ENCODE results near the gene CYP21A2.
"Not testable (repeated sequence)": the region's sequence is repeated elsewhere in the genome, so short reads cannot be mapped to it uniquely, and the experiment has no call there.

DNA sequence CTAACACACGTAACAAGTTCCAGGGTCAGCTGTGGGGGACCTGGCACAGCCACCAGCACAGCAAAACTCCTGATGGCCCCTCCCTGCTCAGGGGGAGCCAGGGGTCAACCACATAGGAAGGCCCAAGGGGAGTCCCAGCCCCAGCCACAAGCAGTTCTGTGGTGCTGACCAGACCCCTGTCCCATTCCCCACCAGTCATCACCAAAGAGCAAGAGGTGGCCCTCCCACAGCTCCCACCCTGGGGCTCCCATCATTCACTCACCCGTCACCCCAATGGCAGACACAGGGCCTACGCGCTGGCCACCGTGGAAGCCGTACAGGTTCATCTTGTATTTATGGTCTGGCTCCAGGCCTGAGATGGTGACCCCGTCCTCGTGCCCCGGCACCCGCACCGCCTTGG is 11.5 kb downstream of the CYP21A2 start:
- TF ChIP-seq POLR2A, CTCF, EP300 (IDR thresholded peaks at IDR 0.05): not testable (repeated sequence)
